Measurements from ENCODE around the gene CRACDL.

DNA sequence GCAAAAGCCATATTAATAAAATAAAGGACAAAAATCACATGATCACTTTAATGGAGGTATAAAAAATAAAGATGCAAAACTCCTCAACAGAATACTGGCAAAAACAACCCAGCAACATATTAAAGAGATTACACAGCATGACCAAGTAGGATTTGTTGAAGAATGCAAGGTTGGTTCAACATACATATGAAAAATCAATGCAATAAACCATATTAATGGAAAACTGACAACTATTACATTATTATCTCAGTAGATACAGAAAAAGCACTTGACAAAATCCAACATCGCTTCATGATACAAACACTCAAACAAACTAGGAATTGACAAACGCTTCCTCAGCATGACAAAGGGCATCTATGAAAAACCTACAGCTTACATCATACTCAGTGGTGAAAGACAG lies 76.7 kb downstream of the CRACDL start:
- TF ChIP-seq CTCF (IDR thresholded peaks at IDR 0.05) (no peak), TCF7L2 (IDR thresholded peaks at IDR 0.05; ENCODE audit: low read depth, low read length) (no peak), POLR2AphosphoS5 (IDR thresholded peaks at IDR 0.05; ENCODE audit: low read depth, low read length) (no peak), SIN3A (IDR thresholded peaks at IDR 0.05; ENCODE audit: borderline replicate concordance, insufficient read depth, low read depth, low read length) (no peak)
- TF ChIP-seq, protein P1, sequence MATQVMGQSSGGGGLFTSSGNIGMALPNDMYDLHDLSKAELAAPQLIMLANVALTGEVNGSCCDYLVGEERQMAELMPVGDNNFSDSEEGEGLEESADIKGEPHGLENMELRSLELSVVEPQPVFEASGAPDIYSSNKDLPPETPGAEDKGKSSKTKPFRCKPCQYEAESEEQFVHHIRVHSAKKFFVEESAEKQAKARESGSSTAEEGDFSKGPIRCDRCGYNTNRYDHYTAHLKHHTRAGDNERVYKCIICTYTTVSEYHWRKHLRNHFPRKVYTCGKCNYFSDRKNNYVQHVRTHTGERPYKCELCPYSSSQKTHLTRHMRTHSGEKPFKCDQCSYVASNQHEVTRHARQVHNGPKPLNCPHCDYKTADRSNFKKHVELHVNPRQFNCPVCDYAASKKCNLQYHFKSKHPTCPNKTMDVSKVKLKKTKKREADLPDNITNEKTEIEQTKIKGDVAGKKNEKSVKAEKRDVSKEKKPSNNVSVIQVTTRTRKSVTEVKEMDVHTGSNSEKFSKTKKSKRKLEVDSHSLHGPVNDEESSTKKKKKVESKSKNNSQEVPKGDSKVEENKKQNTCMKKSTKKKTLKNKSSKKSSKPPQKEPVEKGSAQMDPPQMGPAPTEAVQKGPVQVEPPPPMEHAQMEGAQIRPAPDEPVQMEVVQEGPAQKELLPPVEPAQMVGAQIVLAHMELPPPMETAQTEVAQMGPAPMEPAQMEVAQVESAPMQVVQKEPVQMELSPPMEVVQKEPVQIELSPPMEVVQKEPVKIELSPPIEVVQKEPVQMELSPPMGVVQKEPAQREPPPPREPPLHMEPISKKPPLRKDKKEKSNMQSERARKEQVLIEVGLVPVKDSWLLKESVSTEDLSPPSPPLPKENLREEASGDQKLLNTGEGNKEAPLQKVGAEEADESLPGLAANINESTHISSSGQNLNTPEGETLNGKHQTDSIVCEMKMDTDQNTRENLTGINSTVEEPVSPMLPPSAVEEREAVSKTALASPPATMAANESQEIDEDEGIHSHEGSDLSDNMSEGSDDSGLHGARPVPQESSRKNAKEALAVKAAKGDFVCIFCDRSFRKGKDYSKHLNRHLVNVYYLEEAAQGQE (IDR thresholded peaks at IDR 0.05; ENCODE audit: insufficient read depth in 1 of 2, low read depth in 2 of 2, low read length in 1 of 2), result no peak

Data from Panc1 (cell line).